Left ventricle myocardium superior (tissue), 1 donor: ENCODE measurements around the gene RPRD2. TPM values are rescaled to one million over a fixed set of nuclear protein-coding genes. Genes with fewer than 3 reads are reported as not detected.

Source experiments
- microRNA-seq: library from miRNA; unstranded; fragments of <30 nt; microRNA quantifications from one replicate; pipeline ENCODE4 v1.2.0, GENCODE V29; 2020; ENCODE audit warnings: borderline number of aligned reads
- total RNA-seq: library from RNA; stranded (reverse); fragmentation: NEBNext Ultra II Directional; extraction: Animal tissue kit (Norgen Biotek cat#: 25700); gene quantifications from one replicate; pipeline ENCODE4 v1.2.1, GENCODE V29; 2021
- donor health status: DM: no; HTN: yes; CAD: no; lungs with severe emphysema.

The RPRD2 gene
- total RNA-seq, 1 donor from 2014 or later, result 24.4 TPM

Small RNA genes within 50 kb of the gene (microRNA-seq; reads per million reads assigned to microRNA genes)
- not detected for gene MIR6878

Other genes starting within 250 kb of the RPRD2 start
- 44.3 TPM for gene PLEKHO1, start 214.2 kb upstream of the RPRD2 start, total RNA-seq
- 27.0 TPM for gene ANP32E, start 128.0 kb upstream of the RPRD2 start, total RNA-seq
- 22.8 TPM for gene CA14, start 106.4 kb upstream of the RPRD2 start, total RNA-seq
- 58.5 TPM for gene APH1A, start 95.1 kb upstream of the RPRD2 start, total RNA-seq
- gene C1orf54, start 91.4 kb upstream of the RPRD2 start, total RNA-seq, result 9.8 TPM
- 15.4 TPM for gene CIART, start 81.6 kb upstream of the RPRD2 start, total RNA-seq
- gene MRPS21, start 70.3 kb upstream of the RPRD2 start, total RNA-seq, result 72.3 TPM
- gene PRPF3, start 42.6 kb upstream of the RPRD2 start, total RNA-seq, result 21.1 TPM
- gene TARS2, start 123.3 kb downstream of the RPRD2 start, total RNA-seq, result 31.3 TPM
- 14.0 TPM for gene ECM1, start 144.0 kb downstream of the RPRD2 start, total RNA-seq
- not detected for gene FALEC, start 151.6 kb downstream of the RPRD2 start, total RNA-seq
- 77.7 TPM for gene ADAMTSL4, start 185.3 kb downstream of the RPRD2 start, total RNA-seq
- gene MCL1, start 215.5 kb downstream of the RPRD2 start, total RNA-seq, result 93.5 TPM